Gastrocnemius medialis (tissue), 4 donors: ENCODE data around the gene NFIC.

ENCODE experiments used
- POLR2A ChIP-seq, 2 donors: fragments of 450-650 bp; IDR thresholded peaks; one replicate each; pipeline ENCODE4 v1.6.1; 2017; ENCODE audit warnings: antibody characterized with exemption in 2 of 2, mild to moderate bottlenecking in 2 of 2, moderate library complexity in 2 of 2
- TF ChIP-seq, protein P1 (sequence below), 5 experiments: fragments of 450-650 bp in 3 of 5; fragments of 200-600 bp in 2 of 5; sonication (generic) in 2 of 5; IDR thresholded peaks in 4 of 5; conservative IDR thresholded peaks in 1 of 5; 1 replicate in 4 of 5; 2 replicates in 1 of 5; pipeline ENCODE4 v1.5.1; 2016 to 2019; ENCODE audit warnings: antibody characterized with exemption in 5 of 5, mild to moderate bottlenecking in 3 of 5, moderate library complexity in 3 of 5

DNA sequence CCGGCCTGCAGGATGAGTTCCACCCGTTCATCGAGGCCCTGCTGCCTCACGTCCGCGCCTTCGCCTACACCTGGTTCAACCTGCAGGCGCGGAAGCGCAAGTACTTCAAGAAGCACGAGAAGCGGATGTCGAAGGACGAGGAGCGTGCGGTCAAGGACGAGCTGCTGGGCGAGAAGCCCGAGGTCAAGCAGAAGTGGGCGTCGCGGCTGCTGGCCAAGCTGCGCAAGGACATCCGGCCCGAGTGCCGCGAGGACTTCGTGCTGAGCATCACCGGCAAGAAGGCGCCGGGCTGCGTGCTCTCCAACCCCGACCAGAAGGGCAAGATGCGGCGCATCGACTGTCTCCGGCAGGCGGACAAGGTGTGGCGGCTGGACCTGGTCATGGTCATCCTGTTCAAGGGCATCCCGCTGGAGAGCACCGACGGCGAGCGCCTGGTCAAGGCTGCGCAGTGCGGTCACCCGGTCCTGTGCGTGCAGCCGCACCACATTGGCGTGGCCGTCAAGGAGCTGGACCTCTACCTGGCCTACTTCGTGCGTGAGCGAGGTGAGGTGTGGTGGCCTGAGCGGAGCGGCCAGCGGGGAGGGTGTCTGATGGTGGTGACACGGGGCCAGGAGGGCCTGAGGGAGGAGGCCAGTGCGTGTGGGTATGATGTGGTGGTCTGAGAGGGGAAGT, 15.5 kb downstream of the NFIC start:
- TF ChIP-seq POLR2A (IDR thresholded peaks at IDR 0.05), result no peak
- TF ChIP-seq, protein P1, sequence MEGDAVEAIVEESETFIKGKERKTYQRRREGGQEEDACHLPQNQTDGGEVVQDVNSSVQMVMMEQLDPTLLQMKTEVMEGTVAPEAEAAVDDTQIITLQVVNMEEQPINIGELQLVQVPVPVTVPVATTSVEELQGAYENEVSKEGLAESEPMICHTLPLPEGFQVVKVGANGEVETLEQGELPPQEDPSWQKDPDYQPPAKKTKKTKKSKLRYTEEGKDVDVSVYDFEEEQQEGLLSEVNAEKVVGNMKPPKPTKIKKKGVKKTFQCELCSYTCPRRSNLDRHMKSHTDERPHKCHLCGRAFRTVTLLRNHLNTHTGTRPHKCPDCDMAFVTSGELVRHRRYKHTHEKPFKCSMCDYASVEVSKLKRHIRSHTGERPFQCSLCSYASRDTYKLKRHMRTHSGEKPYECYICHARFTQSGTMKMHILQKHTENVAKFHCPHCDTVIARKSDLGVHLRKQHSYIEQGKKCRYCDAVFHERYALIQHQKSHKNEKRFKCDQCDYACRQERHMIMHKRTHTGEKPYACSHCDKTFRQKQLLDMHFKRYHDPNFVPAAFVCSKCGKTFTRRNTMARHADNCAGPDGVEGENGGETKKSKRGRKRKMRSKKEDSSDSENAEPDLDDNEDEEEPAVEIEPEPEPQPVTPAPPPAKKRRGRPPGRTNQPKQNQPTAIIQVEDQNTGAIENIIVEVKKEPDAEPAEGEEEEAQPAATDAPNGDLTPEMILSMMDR (IDR thresholded peaks at IDR 0.05 in 4 of 5, conservative IDR thresholded peaks at IDR 0.05 in 1 of 5), result no peak
